Forelimb muscle (tissue), 1 donor: ENCODE results near the gene VSTM5. TPM values are rescaled to one million over a fixed set of nuclear protein-coding genes. Genes with fewer than 3 reads are reported as not detected.

Experiments
- DNase-seq: peaks from one replicate; pipeline ENCODE4 v3.0.0-alpha.2; 2013; ENCODE audit warnings: low read depth
- polyA plus RNA-seq: library from polyadenylated mRNA; unstranded; fragments of 120-200 nt; gene quantifications from one replicate; pipeline ENCODE4 v1.2.1, GENCODE V29; 2013; ENCODE audit not compliant: insufficient read length

Gene VSTM5
- polyA plus RNA-seq, 1 donor = 0.48 TPM

DNA sequence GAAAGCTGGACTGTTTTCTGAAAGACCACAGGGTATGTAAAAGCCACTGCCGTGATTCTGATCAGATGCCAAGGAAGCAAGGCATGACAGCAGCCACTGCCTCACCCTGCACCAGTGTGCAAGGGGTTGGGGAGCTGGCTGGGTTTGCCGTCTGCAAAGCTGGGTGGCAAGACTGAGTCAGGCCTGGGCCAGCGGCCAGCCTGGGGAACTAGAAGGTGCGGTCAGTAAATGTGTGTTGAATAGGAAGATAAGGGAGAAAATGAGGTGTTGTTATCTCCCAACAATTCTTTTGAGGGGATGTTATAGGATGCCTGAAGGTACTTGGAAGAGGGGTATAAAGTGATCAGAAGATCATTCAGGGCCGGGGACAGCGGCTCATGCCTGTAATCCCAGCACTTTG is 8.0 kb downstream of the VSTM5 start:
- no peak for DNase-seq

DNA sequence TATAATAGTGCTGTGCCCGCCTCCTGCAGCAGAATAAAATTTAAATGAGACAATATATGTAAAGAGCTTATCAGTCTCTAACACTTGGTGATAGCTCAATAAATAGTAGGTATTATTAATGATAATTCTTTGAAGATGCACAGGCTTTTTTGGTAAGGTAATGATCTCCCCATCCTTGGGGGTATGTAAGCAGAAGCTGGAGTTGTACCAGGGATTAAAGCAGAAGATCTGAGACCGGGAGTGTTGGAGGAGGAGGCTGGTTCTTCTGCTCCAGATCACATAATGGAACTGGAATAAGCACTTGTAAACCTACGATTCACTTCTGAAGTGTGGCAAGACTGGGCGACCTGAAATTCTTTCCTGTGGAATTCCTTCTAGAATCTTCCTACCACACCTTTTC is 8.4 kb downstream of the VSTM5 start:
- DNase-seq = no peak

DNA sequence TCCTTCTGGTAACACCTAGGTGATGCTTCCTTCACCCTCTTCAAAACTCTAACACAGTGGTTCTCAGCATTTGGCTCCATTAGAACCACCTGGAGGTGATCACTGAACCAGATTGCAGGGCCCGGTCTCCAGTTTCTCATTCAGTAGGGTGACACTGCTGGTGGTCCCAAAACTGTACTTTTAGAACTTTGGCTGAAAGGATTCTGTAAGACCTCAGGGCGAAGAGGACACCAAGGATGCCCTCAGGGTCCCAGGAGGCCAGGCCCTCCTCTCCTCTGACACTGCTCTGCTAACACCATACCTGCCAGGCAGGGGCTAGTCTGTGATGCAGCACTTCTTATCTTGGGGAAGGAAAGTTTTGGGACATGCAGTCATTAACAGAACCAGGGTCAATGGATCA is 9.0 kb downstream of the VSTM5 start:
- DNase-seq = no peak

DNA sequence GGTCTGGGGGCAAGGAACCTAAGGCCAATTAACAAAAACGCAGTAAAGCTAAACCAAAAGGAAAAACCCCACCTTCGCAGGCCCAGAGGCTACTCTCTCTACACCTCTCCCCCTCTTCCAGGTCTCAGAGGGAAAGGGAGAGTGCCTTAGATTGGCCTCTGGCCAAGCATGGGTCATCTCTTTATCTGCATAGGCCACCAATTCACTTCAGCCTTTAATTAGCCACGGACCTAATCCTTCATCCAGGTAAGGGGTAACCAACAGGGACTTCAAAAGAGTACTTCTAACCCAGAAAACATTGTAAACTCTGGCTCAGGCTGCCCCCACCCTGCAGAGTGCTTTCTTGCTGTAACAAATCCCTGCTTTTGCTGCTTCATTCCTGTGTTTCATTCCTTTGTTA is 9.4 kb downstream of the VSTM5 start:
- no peak for DNase-seq

DNA sequence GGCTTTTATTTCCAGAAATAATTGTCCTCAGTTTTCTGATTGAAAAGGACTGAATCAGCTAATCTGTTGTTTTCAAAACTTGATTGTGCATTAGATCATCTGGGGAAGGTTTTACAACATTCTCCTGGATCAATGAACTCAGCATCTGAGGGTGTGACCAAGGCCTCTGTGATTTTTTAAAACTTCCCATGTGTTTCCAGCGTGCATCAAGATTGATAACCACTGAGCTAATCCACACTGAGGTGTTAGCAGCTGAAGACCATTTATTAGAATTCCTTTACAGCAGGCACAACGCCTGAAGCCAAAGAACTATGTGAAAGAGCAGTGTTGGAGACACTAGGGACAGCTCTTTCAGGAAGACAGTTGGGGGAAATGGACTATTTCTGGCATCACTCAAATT is 10.2 kb downstream of the VSTM5 start:
- DNase-seq = no peak

DNA sequence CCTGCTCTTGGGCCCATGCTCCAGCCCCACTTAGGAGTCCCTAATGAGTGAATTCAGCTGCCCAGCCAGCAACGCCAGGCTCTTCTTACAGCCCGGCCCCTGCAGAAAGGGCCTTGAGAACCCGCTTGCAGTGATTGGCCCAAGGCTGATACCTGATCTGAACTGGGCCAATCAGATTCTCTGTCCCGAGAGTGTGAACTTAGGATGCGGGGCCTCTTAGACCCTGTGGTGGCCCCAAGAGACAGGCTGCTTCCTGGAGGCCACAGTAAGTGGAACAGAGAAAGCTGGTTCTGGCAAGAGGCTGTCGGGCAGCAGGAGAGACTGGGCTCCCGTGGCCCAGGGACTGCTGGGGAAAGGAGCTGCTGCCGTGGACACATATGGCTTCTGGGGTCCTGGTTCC is 11.5 kb downstream of the VSTM5 start:
- DNase-seq = no peak

DNA sequence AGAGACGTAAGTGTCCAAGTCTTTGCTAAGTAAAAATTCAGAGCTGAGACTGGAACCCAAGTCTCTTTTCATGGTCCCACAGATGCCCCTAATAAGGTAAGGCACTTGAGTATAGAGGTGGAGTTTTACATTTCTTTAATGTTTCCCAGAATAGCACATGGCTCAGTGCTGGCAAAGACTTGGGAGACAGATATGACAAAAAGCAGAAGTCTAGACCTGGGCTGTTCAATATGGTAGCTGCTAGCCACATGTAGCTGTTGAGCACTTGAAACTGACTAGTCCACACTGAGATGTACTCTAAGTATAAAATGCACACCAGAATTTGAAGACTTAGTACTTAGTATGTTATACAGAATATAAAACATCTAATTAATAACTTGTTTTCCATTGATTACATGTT is 17.6 kb downstream of the VSTM5 start:
- no peak for DNase-seq

DNA sequence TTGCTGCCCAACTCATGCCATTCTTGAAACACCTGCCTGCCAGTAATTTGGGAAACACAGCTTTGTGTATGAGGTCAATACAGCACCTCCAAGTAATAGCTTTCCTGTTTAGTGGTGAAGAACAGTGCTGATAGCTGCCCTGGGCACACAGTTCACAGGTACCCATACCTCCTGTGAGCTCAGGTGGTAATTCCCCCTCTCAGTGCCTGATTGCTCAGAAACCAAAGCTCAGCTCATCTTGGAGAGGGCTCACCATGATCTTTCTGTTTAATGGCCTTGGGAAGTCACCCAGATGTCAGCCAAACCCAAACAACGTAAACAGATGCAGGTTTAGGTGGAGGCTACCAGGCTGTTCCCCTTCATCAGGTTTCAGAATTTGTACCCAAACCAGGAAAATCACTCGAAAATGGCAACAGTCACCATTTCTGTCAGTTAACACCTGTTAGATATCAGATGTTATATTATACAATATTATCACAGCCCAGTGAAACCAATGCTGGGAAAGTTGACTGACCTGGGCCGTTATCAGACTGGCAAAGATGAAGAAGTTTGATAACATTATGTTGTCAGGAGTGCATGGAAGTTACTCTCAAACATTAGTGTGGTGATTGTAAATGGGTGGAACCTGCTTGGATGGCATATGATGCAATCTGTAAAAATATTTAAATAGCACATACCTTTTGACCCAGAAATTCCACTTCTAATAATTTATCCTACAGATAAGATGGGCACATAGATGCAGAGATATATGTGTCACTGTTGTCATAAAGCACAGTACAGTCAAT is 18.9 kb downstream of the VSTM5 start:
- no peak for DNase-seq

DNA sequence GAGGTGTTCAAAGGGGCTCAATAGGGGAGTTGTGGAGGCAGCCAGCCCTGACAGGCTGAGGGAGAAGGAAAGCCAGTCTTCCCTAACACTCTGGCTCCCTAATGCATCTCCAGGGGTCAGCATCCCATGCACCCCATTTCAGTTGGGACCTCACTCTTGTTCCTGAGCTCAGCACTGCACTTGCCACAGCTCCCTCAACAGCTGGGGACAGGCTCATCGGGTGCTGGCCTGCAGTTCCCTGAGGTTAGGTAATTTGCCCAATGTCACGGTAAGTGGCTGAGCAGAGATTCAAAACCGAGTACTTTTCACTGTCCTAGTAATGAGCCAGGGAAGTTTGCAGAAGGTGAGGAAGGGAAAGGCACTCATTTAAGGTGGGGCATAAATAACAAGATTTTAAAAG is 20.8 kb downstream of the VSTM5 start:
- DNase-seq = no peak

DNA sequence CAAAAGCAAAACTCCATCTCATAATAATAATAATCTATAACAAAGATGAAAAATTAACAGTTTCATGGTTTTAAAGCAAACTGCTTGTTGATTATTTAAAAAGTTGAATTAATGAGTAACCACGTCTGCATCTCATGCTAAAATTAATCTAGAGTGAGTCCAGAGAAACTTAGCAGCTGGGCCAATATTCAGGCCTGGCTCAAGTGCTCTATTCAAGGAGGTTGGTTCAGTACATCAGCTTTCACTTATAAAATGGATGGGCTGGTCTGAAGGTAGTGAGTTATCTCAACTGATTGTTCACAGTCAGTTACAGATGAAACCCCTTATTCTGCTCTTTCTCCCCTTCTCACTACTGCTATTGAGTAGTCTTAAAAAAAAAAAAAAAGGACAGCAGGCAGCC is 23.1 kb downstream of the VSTM5 start:
- no peak for DNase-seq

DNA sequence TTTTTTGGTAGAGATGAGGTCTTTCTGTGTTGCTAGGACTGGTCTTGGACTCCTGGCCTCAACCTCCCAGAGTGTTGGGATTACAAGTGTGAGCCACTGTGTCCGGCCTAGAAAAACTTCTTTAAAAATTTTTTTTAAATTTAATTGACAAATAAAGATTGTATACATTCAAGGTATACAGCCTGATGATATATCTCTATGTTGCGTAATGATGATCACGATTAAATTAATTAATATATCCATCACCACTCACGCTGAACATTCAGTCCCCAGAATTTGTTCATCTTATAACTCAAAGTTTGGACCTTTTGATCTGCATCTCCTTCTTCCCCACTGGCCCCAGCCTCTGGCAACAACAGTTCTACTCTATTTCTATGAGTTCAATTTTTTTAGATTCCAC is 27.2 kb downstream of the VSTM5 start:
- DNase-seq = no peak

DNA sequence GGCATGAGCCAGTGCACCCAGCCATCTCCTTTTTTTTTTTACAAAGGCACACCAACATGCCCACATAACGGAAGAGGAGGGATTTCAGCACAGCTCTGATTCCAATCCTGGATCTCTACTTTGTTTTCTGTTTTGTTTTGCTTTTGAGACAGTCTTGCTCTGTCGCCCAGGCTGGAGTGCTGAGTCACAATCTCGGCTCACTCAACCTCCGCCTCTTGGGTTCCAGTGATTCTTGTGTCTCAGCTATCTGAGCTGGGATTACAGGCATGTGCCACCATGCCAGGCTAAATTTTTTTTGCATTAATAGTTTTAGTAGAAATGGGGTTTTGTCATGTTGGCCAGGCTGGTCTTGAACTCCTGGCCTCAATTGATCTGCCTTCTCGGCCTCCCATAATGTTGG is 28.1 kb downstream of the VSTM5 start:
- no peak for DNase-seq

DNA sequence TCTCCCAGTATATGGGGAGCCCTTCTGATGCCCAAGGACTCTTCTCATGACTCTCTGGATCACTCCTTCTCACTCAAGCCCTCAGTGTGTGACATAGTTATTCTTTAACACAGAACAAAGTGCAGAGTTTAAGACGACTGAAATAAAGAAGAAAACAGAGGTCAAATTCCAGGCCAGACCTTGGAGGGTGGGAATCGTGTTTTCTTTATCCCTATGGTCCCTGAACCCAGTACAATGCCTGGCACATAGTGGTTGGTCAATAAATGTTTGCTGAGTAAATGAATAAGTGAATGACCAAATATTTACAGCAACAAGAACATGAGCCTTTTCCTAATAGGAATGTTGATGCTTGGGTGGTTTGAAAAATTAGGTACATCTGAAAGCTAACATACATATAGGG is 28.8 kb downstream of the VSTM5 start:
- no peak for DNase-seq

DNA sequence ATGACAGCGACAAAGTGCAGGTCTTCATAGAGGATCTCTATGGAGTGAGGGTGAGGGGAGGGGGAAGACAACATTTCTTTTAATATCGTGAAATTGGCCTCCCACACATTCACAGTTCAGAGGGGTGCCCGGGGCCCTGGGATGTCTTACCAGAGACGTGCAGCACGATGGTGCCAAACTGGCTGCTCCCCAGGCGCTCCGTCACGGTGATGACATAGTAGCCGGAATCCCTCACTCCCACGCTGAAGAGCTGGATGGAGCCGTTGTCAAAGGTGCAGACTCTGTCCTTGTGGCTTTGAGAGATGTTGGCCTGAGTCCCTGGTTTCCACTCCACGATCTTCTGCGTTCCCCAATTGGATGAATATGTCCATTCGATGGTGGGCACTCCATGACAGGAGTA is 29.6 kb downstream of the VSTM5 start:
- no peak for DNase-seq

DNA sequence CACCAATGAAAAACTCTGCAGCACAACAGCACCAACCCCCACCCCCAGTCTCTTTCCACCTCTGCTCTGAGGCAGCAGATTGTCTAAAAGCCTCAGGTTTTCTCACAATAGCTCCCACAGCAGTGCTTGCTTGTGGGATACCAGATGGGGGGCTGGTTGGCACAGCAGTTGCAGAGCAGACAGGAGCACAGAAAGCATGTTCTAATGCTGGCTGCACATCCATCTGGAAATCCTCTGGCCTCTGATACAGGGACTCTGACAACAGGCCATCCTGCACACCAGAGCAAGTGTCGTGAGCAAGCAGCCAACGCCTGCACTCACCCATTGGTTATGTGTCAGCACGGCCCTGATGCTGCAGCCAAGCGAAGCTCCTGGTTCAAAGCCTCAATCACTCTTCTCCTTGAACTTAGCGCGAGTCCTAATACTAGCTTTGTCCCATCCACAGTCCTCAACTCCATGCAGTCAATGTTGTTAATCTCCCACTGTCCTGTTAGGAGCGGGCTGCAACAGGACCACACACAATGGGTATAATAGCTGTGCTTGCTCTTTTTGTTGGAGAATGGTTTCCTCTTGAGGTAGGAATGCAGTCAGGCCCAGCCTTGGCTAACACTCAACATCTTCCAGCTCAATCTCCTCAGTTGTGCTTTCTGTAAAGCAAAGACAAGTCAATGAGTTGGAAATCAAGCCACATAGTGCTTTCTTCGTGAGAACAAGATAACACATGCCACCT is 30.3 kb downstream of the VSTM5 start:
- DNase-seq = no peak

DNA sequence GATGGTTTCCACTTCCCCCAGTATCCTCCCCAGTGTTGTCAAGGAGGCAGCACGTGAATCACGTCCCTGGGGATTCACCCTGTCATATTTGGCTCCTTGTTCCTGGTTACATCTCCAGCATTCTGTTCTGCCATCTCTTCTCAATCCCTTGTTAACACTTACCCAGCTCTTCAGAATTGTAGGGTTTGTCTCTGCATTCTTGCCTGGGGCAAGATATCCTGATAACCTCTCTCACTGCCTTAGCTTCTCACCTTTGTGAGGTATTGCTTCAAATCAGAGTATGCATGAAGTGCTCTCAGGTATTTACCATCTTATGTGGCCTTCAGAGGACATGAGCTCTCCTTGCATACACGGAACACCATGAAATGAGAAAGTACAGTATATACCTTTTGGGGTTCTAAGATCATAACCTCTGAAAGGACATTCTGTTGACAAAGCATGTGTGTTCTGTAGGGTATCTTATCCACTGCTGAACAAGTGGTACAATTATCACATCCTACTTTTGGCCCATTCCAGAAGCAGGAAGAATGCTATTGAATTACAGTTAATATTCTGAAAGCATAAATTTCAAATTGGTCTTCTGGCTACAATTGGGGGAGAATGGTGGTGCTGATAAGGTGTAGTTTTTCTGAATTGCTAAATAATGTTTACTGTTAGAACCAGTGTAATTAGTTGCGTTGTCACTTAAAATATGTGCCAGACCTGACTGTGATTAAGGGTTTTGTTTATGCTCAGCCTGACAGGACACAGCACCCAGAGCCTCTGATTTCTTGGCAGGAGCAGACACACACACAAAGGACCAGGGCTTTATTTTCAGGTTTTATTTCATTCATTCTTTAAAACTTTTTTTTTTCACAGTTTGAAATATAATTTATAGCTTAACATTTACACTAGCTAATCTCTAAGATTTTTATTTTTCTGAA is 32.7 kb downstream of the VSTM5 start:
- DNase-seq = no peak

DNA sequence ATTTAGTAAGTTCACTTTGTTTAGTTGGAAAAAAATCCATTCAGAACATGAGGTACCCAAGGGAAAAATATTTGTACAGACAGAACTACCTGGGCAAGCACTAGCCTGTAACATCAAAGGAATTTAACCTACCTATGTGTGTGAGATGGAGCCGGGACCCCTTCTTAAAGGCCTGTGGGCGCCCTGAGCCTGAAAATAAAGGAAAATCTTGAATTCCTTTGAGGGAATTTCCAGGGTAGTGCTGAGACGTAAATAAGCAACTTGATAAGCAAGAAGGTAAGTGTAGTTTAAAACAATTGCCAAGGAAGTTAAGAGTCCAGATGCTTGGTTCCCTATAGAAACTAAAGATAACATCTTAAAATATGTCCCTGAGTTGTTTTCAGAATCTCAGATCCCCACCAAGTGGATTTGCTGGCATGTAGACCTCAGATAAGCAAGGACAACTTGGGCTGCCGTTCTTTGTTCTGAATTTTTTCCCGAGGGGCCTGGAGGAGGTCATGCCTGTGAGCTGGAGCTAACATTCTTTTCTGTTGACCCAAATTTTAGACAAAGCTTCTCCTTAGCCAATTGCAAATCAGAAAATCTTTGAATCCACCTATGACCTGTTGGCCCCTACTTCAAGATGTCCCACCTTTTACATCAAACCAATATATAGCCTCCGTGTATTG is 35.3 kb downstream of the VSTM5 start:
- DNase-seq = no peak

DNA sequence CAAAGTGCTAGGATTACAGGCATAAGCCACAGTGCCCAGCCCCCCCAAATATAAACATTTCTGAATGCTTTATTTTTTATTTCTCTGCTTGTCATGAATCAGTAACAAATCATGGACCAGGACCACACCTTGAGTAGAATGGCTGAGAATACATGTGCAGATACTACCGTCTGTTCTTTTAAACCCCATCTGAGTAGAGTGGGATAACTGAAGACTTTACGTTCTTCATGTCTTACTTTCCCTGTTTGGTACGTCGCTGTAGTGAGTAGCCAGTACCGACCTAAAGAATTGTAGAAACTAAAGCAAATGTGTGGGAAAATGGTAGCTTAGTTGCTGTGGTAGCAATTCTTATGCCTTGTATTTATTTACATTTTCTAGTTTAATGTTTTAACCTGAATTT is 36.4 kb downstream of the VSTM5 start:
- no peak for DNase-seq

DNA sequence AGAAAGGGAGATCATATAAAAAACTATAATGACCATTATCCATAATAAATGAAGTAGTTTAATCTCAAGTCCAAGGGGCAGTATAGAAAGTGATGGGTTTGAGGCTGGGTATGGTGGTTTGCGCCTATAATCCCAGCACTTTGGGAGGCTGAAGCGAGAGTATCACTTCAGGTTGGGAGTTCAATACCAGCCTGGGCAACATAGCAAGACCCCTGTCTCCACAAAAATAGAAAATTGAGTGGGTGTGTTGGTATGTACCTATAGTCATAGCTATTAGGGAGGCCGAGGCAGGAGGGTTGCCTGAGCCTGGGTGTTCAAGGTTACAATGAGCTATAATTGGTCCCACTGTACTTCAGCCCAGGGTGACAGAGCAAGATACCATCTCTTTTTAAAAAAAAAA is 42.4 kb downstream of the VSTM5 start:
- no peak for DNase-seq

DNA sequence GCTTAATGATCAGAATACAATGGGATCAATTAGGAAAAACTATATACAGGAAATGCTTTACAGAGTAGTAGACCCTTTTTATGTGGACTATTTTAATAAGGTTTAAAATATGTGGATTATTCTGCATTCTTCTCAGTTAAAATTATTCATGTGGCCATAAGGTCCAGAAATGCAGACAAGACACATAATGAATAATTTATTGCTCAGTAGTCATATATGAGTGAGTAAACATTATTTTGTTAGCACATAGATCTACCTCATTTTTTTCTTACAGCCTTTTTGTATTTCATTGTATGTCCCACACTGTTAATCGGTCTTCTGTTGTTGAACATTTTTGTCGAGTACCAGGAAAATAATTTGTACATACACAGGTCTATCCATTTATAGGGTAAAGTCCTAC is 45.5 kb downstream of the VSTM5 start:
- DNase-seq = no peak

DNA sequence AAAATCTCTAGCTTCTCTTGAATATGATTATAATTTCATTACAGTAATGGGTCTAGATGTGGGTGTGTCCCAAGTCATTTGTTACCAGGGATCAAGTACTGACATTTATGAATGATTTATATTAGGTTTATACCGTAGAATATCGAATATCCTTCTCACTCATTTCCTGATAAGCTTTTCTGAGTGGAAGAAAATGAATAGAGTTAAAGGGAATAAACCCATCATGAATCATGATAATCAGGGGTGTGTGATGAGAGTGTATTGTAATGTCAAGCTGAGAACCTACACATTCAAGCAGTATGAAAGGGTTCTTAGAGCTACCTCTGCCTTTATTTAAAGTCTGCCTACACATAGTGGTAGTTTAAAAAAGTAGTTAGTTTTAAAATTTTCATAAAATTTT is 49.1 kb downstream of the VSTM5 start:
- DNase-seq = no peak
